Tibial nerve (tissue), 4 donors: ENCODE data around the gene TRIM27. TPM values are rescaled to one million over a fixed set of nuclear protein-coding genes. Genes with fewer than 3 reads are reported as not detected.

Source experiments
- DNase-seq, 2 donors: peaks; one replicate each; pipeline ENCODE4 v3.0.0-alpha.2; 2019; ENCODE audit warnings: low spot score in 2 of 2
- H3K27ac ChIP-seq, 4 donors: fragments of 200-600 bp; sonication (generic) in 3 of 4; one replicate each; pipeline ENCODE4 v1.5.1; 2017 to 2019; ENCODE audit warnings: mild to moderate bottlenecking in 1 of 4
- H3K27me3 ChIP-seq, 2 donors: fragments of 200-600 bp; sonication (generic) in 1 of 2; one replicate each; pipeline versions ENCODE4 v1.5.1 to v1.6.0; 2017 to 2019
- H3K36me3 ChIP-seq, 3 donors: fragments of 200-600 bp; sonication (generic); one replicate each; pipeline ENCODE4 v1.5.1; 2018 to 2019
- H3K4me1 ChIP-seq, 4 donors: fragments of 200-600 bp; sonication (generic) in 3 of 4; one replicate each; pipeline ENCODE4 v1.5.1; 2017 to 2019
- H3K4me3 ChIP-seq, 4 donors: fragments of 200-600 bp; sonication (generic) in 3 of 4; one replicate each; pipeline ENCODE4 v1.5.1; 2017 to 2019; ENCODE audit warnings: mild to moderate bottlenecking in 1 of 4, moderate library complexity in 1 of 4
- H3K9me3 ChIP-seq, 4 donors: fragments of 200-600 bp; sonication (generic) in 3 of 4; one replicate each; pipeline ENCODE4 v1.5.1; 2017 to 2019
- CTCF ChIP-seq, 5 experiments: fragments of 200-600 bp in 3 of 5; fragments of 450-650 bp in 2 of 5; sonication (generic) in 3 of 5; IDR thresholded peaks; one replicate each; pipeline ENCODE4 v1.5.1; 2016 to 2019; ENCODE audit warnings: antibody characterized with exemption in 5 of 5, mild to moderate bottlenecking in 3 of 5, moderate library complexity in 2 of 5
- EP300 ChIP-seq, 2 donors: sonication (generic); formaldehyde crosslinking; IDR thresholded peaks; one replicate each; pipeline ENCODE4 v1.6.1; 2017; ENCODE audit warnings: antibody characterized with exemption in 2 of 2, mild to moderate bottlenecking in 1 of 2
- POLR2A ChIP-seq, 2 donors: fragments of 450-650 bp; IDR thresholded peaks; one replicate each; pipeline ENCODE4 v1.6.1; 2017; ENCODE audit warnings: antibody characterized with exemption in 2 of 2, mild to moderate bottlenecking in 2 of 2, moderate library complexity in 2 of 2
- WGBS, 2 donors: methylation state at CpG; one replicate each; pipeline ENCODE4 v1.1.5; 2018; 5-methylcytosine and 5-hydroxymethylcytosine counted together
- total RNA-seq, 4 donors: library from RNA; depleted of rRNA; stranded (reverse); fragments of >200 nt; gene quantifications; one replicate each; pipeline ENCODE4 v1.1.0, GENCODE V29; 2016

Gene TRIM27
- total RNA-seq, 4 donors from 2014 or later = 57.5 to 90.9 (median 72.4) TPM

GRCh38 chr6:28922821-28923317 is 916 bp downstream of the TRIM27 start:
- TF ChIP-seq POLR2A (IDR thresholded peaks at IDR 0.05) (no peak), CTCF (IDR thresholded peaks at IDR 0.05) (no peak), EP300 (IDR thresholded peaks at IDR 0.05) (no peak)
- H3K4me1 ChIP-seq = peaks cover 0 to 29% (median 16%) of the 10 kb centered on the region in 4 donors
- 0 to 1% methylated on average over 28 to 33 of the region's 33 CpGs for WGBS, 2 donors
- H3K9me3 ChIP-seq = no peaks in the 10 kb centered on the region
- H3K4me3 ChIP-seq = peak overlapping the region; percentile 60 to 97 (median 88)
- peak overlapping the region; percentile 88 to 95 (median 93) for H3K27ac ChIP-seq
- H3K36me3 ChIP-seq = peaks cover 0 to 43% (median 24%) of the 10 kb centered on the region in 3 donors
- H3K27me3 ChIP-seq = no peaks in the 10 kb centered on the region
- peak in 1 of 2 donors; percentile 27 for DNase-seq

GRCh38 chr6:28922004-28922820 is 1.6 kb downstream of the TRIM27 start:
- H3K36me3 ChIP-seq = peaks cover 0 to 49% (median 24%) of the 10 kb centered on the region in 3 donors
- no peaks in the 10 kb centered on the region for H3K9me3 ChIP-seq
- peaks cover 0 to 29% (median 16%) of the 10 kb centered on the region in 4 donors for H3K4me1 ChIP-seq
- TF ChIP-seq CTCF (IDR thresholded peaks at IDR 0.05) (no peak), POLR2A (IDR thresholded peaks at IDR 0.05) (no peak), EP300 (IDR thresholded peaks at IDR 0.05) (no peak)
- 42 to 45% methylated on average over 10 of the region's 10 CpGs for WGBS, 2 donors
- DNase-seq = no peak
- H3K4me3 ChIP-seq = peak overlapping the region; percentile 60 to 97 (median 88)
- H3K27ac ChIP-seq = peak overlapping the region in 3 of 4 donors; percentile 92 to 95 (median 94)
- H3K27me3 ChIP-seq = no peaks in the 10 kb centered on the region

- Histone ChIP-seq H3K4me1 (peaks cover 0 to 29% (median 16%) of the 10 kb centered on the region in 4 donors), H3K27ac (no peak overlapping the region), H3K9me3 (no peaks in the 10 kb centered on the region), H3K27me3 (no peaks in the 10 kb centered on the region), H3K4me3 (no peak overlapping the region), H3K36me3 (peaks cover 0 to 69% (median 30%) of the 10 kb centered on the region in 3 donors)
- 94 to 100% methylated on average over 1 of the region's 1 CpG for WGBS, 2 donors
- TF ChIP-seq POLR2A (IDR thresholded peaks at IDR 0.05) = no peak
- TF ChIP-seq EP300 (IDR thresholded peaks at IDR 0.05) = no peak
- TF ChIP-seq CTCF (IDR thresholded peaks at IDR 0.05) = no peak
- DNase-seq = no peak
Observed at GRCh38 chr6:28920281-28920680, 3.5 kb downstream of the TRIM27 start.

GRCh38 chr6:28914941-28915340 is 8.8 kb downstream of the TRIM27 start:
- Histone ChIP-seq H3K27ac (no peak overlapping the region), H3K36me3 (peaks cover 2 to 100% (median 30%) of the 10 kb centered on the region in 3 donors), H3K9me3 (no peaks in the 10 kb centered on the region), H3K4me1 (no peaks in the 10 kb centered on the region), H3K4me3 (no peak overlapping the region), H3K27me3 (no peaks in the 10 kb centered on the region)
- no peak for TF ChIP-seq CTCF (IDR thresholded peaks at IDR 0.05)
- TF ChIP-seq POLR2A (IDR thresholded peaks at IDR 0.05) = no peak
- no peak for TF ChIP-seq EP300 (IDR thresholded peaks at IDR 0.05)
- DNase-seq = no peak
- 83 to 88% methylated on average over 2 of the region's 2 CpGs for WGBS, 2 donors
